Kidney epithelial cell (primary cell): ENCODE measurements around the gene IFT81. TPM values are rescaled to one million over a fixed set of nuclear protein-coding genes. Genes with fewer than 3 reads are reported as not detected.

Source experiments
- DNase-seq: peaks from one replicate; pipeline ENCODE4 v3.0.0-alpha.2; 2010; ENCODE audit warnings: low read depth
- H3K27me3 ChIP-seq: 2 replicates; pipeline ENCODE4 v1.6.0; 2011; ENCODE audit warnings: low read length; ENCODE audit not compliant: control insufficient read depth, insufficient read depth
- H3K36me3 ChIP-seq: 2 replicates; pipeline ENCODE4 v1.5.1; 2011; ENCODE audit warnings: low read length; ENCODE audit not compliant: control insufficient read depth, insufficient read depth
- H3K4me3 ChIP-seq: 2 replicates; pipeline ENCODE4 v1.5.1; 2011; ENCODE audit warnings: low read depth, mild to moderate bottlenecking, control low read depth, low read length
- CTCF ChIP-seq: IDR thresholded peaks from 2 replicates; pipeline ENCODE4 v1.5.1; 2011; ENCODE audit warnings: mild to moderate bottlenecking, moderate library complexity, low read length, control low read depth, inconsistent platforms; ENCODE audit not compliant: insufficient read depth, poor library complexity, severe bottlenecking
- total RNA-seq: library from RNA; depleted of rRNA; stranded (reverse); fragments of >200 nt; gene quantifications from 2 replicates; pipeline ENCODE4 v1.2.3, GENCODE V29; 2015

IFT81 gene
- total RNA-seq, 1 donor from 2014 or later, result 6.9 TPM

GRCh38 chr12:110245369-110245772 lies 121.2 kb downstream of the IFT81 start:
- no peaks in the 10 kb centered on the region for H3K27me3 ChIP-seq
- no peak for TF ChIP-seq CTCF
- H3K36me3 ChIP-seq, result no peaks in the 10 kb centered on the region
- DNase-seq, result no peak
- no peak overlapping the region for H3K4me3 ChIP-seq

- no peaks in the 10 kb centered on the region for H3K36me3 ChIP-seq
- no peak overlapping the region for H3K4me3 ChIP-seq
- no peak for TF ChIP-seq CTCF
- DNase-seq, result no peak
- no peaks in the 10 kb centered on the region for H3K27me3 ChIP-seq
These were observed 122.6 kb downstream of the IFT81 start for GRCh38 chr12:110246636-110247339.

- DNase-seq, result no peak
- no peaks in the 10 kb centered on the region for H3K36me3 ChIP-seq
- no peak for TF ChIP-seq CTCF
- H3K4me3 ChIP-seq, result no peak overlapping the region
- H3K27me3 ChIP-seq, result no peaks in the 10 kb centered on the region
These were observed 123.4 kb downstream of the IFT81 start for GRCh38 chr12:110247340-110248095.

- no peak for TF ChIP-seq CTCF
These were observed 123.9 kb downstream of the IFT81 start for GRCh38 chr12:110248096-110248447.

GRCh38 chr12:110249105-110249504 lies 124.9 kb downstream of the IFT81 start:
- DNase-seq, result no peak
- Histone ChIP-seq H3K4me3 (no peak overlapping the region), H3K27me3 (no peaks in the 10 kb centered on the region), H3K36me3 (no peaks in the 10 kb centered on the region)
- no peak for TF ChIP-seq CTCF

More at GRCh38 chr12:110248096-110248447, 123.9 kb downstream of the IFT81 start:
- H3K36me3 ChIP-seq, result no peaks in the 10 kb centered on the region
- DNase-seq, result no peak
- H3K27me3 ChIP-seq, result no peaks in the 10 kb centered on the region
- no peak overlapping the region for H3K4me3 ChIP-seq
